MM.1S (cell line): ENCODE data around the gene PDZRN3.

Experiments used
- CTCF ChIP-seq: fragments of 300-600 bp; sonication (generic); IDR thresholded peaks from 2 replicates; pipeline ENCODE4 v1.5.1; 2016; ENCODE audit warnings: antibody characterized with exemption, low read length, mixed read lengths
- EZH2 ChIP-seq: fragments of 300-600 bp; sonication (generic); optimal IDR thresholded peaks from 2 replicates; pipeline ENCODE3; 2017; ENCODE audit warnings: low read depth, mild to moderate bottlenecking, antibody characterized with exemption, low read length, mixed read lengths
- EZH2phosphoT487 ChIP-seq: fragments of 300-600 bp; sonication (generic); IDR thresholded peaks from 2 replicates; pipeline ENCODE4 v1.6.1; 2018; ENCODE audit warnings: antibody characterized with exemption, low read length

GRCh38 chr3:73584873-73585272 is 39.9 kb downstream of the PDZRN3 start:
- TF ChIP-seq CTCF (no peak), EZH2phosphoT487 (no peak), EZH2 (no peak)
